GM19324 (cell line): ENCODE data around the gene MDK.

Experiments used
- ATAC-seq: cut with Tn5 transposase; IDR thresholded peaks from one replicate; pipeline ENCODE4 v1.9.1; 2021; ENCODE audit warnings: mild to moderate bottlenecking, moderate library complexity; ENCODE audit not compliant: unreplicated experiment, low FRiP score

Gene MDK

GRCh38 chr11:46393231-46393616 lies 11.8 kb downstream of the MDK start:
- no peak for ATAC-seq

GRCh38 chr11:46393759-46394158 lies 12.3 kb downstream of the MDK start:
- ATAC-seq = no peak

GRCh38 chr11:46397526-46397925 lies 16.1 kb downstream of the MDK start:
- ATAC-seq = no peak

- no peak for ATAC-seq
These were observed 21.8 kb downstream of the MDK start for GRCh38 chr11:46402957-46403902.

GRCh38 chr11:46404476-46405017 lies 23.1 kb downstream of the MDK start:
- no peak for ATAC-seq

- no peak for ATAC-seq
These were observed 26.2 kb downstream of the MDK start for GRCh38 chr11:46407635-46408034.

GRCh38 chr11:46408407-46408986 lies 27.0 kb downstream of the MDK start:
- no peak for ATAC-seq

- no peak for ATAC-seq
These were observed 28.6 kb downstream of the MDK start for GRCh38 chr11:46410021-46410420.

GRCh38 chr11:46413760-46414465 lies 32.4 kb downstream of the MDK start:
- no peak for ATAC-seq

- no peak for ATAC-seq
These were observed 33.0 kb downstream of the MDK start for GRCh38 chr11:46414466-46414796.

GRCh38 chr11:46414879-46415278 lies 33.4 kb downstream of the MDK start:
- ATAC-seq = no peak

- ATAC-seq = no peak
These were observed 36.2 kb downstream of the MDK start for GRCh38 chr11:46417711-46418110.

- no peak for ATAC-seq
These were observed 37.3 kb downstream of the MDK start for GRCh38 chr11:46418751-46419150.

- no peak for ATAC-seq
These were observed 39.0 kb downstream of the MDK start for GRCh38 chr11:46420513-46420912.

GRCh38 chr11:46421257-46421880 lies 39.9 kb downstream of the MDK start:
- ATAC-seq = no peak

GRCh38 chr11:46422588-46422987 lies 41.1 kb downstream of the MDK start:
- no peak for ATAC-seq

GRCh38 chr11:46426233-46426991 lies 44.9 kb downstream of the MDK start:
- ATAC-seq = no peak

- no peak for ATAC-seq
These were observed 45.9 kb downstream of the MDK start for GRCh38 chr11:46427364-46427763.

GRCh38 chr11:46429717-46430116 lies 48.2 kb downstream of the MDK start:
- no peak for ATAC-seq

- ATAC-seq = no peak
These were observed 49.7 kb downstream of the MDK start for GRCh38 chr11:46431211-46431610.
